Measurements from ENCODE around the gene SLC34A1. TPM values are rescaled to one million over a fixed set of nuclear protein-coding genes. Genes with fewer than 3 reads are reported as not detected.

Gene SLC34A1
- total and polyA plus RNA-seq, 2 of the 13 experiments (the other 11 are each of a cell fraction or from before 2014, with no cell fraction given): 0.03 to 0.20 TPM

DNA sequence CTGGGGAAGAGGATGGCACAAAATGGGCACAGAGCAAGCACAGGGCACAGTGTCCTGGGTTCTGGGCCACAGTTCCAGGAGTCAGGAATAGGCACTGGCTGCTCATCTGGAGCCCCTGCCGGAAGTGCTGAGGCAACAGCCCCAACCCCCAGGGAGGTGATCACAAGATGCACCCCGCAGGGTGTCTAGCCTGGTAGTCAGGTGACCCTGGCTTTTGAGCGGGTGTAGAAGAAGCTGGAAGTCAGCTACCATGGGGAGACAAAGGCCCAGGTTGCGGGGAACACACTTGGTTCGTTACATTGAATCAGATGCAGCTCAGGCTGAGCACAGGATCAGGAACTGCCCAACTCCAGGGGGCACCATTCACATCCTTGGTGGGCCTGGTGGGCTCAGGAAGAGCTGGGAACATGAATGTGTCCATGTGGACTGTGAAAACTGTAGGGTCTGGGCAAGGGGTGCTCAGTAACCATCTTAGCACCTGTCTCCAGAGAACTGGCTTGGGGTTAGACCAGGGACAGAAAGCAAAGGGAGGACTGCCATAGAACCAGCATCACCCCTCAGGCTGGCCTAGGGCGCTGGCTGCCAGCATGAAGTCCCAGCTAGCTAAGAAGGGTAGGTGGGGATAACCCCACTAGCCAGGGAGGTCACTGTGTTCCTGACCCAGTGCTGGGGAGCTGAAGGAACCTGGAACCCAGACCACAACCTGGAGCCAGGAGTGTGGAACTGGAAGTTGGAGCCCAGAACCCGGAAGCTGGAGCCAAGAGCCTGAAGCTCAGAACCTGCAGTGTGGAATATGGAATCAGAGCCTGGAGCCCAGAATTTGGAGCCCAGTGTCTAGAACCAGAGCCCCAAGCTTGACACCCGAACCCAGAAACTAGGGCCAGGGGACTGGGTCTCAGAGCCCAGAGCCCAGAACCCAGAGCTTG is 6.1 kb upstream of the SLC34A1 start (continued):
- TF ChIP-seq MEIS1 (CRISPR knock-in tag; IDR thresholded peaks at IDR 0.05; ENCODE audit: borderline replicate concordance): no peak
- no peak for TF ChIP-seq BRF2 (CRISPR knock-in tag; IDR thresholded peaks at IDR 0.05)
- TF ChIP-seq ZNF580 (CRISPR knock-in tag; IDR thresholded peaks at IDR 0.05; ENCODE audit: borderline replicate concordance, low read depth): peak; percentile 31; the same call in 1 of the 2 replicates
- no peak for TF ChIP-seq SNAPC5 (CRISPR knock-in tag; IDR thresholded peaks at IDR 0.05; ENCODE audit: borderline replicate concordance)
- TF ChIP-seq ZNF546 (CRISPR knock-in tag; conservative IDR thresholded peaks at IDR 0.05): 0 out of 2 replicates have a peak, but pooled peaks have one; percentile 21
- TF ChIP-seq ZNF607 (CRISPR knock-in tag; IDR thresholded peaks at IDR 0.05; ENCODE audit: borderline replicate concordance): no peak
- no peak for TF ChIP-seq ZNF773 (CRISPR knock-in tag; IDR thresholded peaks at IDR 0.05; ENCODE audit: borderline replicate concordance)
- TF ChIP-seq ZBTB7A (CRISPR knock-in tag; IDR thresholded peaks at IDR 0.05): no peak
- TF ChIP-seq ZBTB38 (CRISPR knock-in tag; IDR thresholded peaks at IDR 0.05): peak; percentile 56; the same call in 1 of the 2 replicates
- no peak for TF ChIP-seq ZNF468 (CRISPR knock-in tag; IDR thresholded peaks at IDR 0.05)
- TF ChIP-seq ZNF530 (CRISPR knock-in tag; IDR thresholded peaks at IDR 0.05; ENCODE audit: low read depth): no peak
- peak; percentile 24 for TF ChIP-seq RBM22 (optimal IDR thresholded peaks at IDR 0.05; ENCODE audit: low read length)
- TF ChIP-seq HES4 (CRISPR knock-in tag; IDR thresholded peaks at IDR 0.05; ENCODE audit: borderline replicate concordance): 0 out of 2 replicates have a peak, but pooled peaks have one; percentile 20
- TF ChIP-seq ZNF792 (CRISPR knock-in tag; IDR thresholded peaks at IDR 0.05): no peak
- TF ChIP-seq ZNF776 (CRISPR knock-in tag; IDR thresholded peaks at IDR 0.05): no peak
- TF ChIP-seq ZNF101 (CRISPR knock-in tag; IDR thresholded peaks at IDR 0.05; ENCODE audit: borderline replicate concordance, low read depth): no peak
- 0 out of 2 replicates have a peak, but pooled peaks have one; percentile 9 for TF ChIP-seq ZBTB26 (CRISPR knock-in tag; IDR thresholded peaks at IDR 0.05; ENCODE audit: borderline replicate concordance)
- TF ChIP-seq ATF6 (CRISPR knock-in tag; conservative IDR thresholded peaks at IDR 0.05): no peak
- 0 out of 2 replicates have a peak, but pooled peaks have one; percentile 27 for TF ChIP-seq ZNF451 (CRISPR knock-in tag; IDR thresholded peaks at IDR 0.05)
- 0 out of 2 replicates have a peak, but pooled peaks have one; percentile 35 for TF ChIP-seq TBX2 (CRISPR knock-in tag; IDR thresholded peaks at IDR 0.05; ENCODE audit: borderline replicate concordance)
